Keratinocyte (primary cell): Measurements from ENCODE around the gene MGMT. TPM values are rescaled to one million over a fixed set of nuclear protein-coding genes. Genes with fewer than 3 reads are reported as not detected.
A peak's percentile ranks its signal among the peaks of the same experiment; 100 is the strongest.

Source experiments
- DNase-seq: peaks from one replicate; pipeline ENCODE4 v3.0.0-alpha.2; 2011; ENCODE audit warnings: low read depth, missing footprints, low spot score
- FAIRE-seq: peaks from 2 replicates; lab custom pipeline; 2011; peaks lifted over from hg19 to GRCh38; lab: Jason Lieb, UNC
- H2AFZ ChIP-seq: 2 replicates; pipeline ENCODE4 v1.6.0; 2012; ENCODE audit warnings: low read length, control low read depth, inconsistent platforms; ENCODE audit not compliant: control insufficient read depth
- H3K27ac ChIP-seq: 2 replicates; pipeline ENCODE4 v1.5.1; 2011; ENCODE audit warnings: low read length; ENCODE audit not compliant: control insufficient read depth, insufficient read depth
- H3K27me3 ChIP-seq: 3 replicates; pipeline ENCODE4 v1.6.0; 2011; ENCODE audit warnings: low read length; ENCODE audit not compliant: control insufficient read depth, insufficient read depth; ENCODE audit errors: extremely low read depth
- H3K36me3 ChIP-seq, 2 experiments: 2 replicates in 1 of 2; 3 replicates in 1 of 2; pipeline ENCODE4 v1.5.1; 2011; ENCODE audit warnings: low read length in 2 of 2, mild to moderate bottlenecking in 1 of 2; ENCODE audit not compliant: control insufficient read depth in 2 of 2, insufficient read depth in 2 of 2; ENCODE audit errors: extremely low read depth in 1 of 2
- H3K4me1 ChIP-seq: 3 replicates; pipeline ENCODE4 v1.5.1; 2011; ENCODE audit warnings: low read length; ENCODE audit not compliant: control insufficient read depth, insufficient read depth; ENCODE audit errors: extremely low read depth
- H3K4me2 ChIP-seq: 3 replicates; pipeline ENCODE4 v1.6.0; 2011; ENCODE audit warnings: low read depth, low read length; ENCODE audit not compliant: control insufficient read depth, insufficient read depth; ENCODE audit errors: extremely low read depth
- H3K4me3 ChIP-seq, 3 experiments: fragments of 200-600 bp in 1 of 3; sonication (generic) in 1 of 3; 2 replicates in 2 of 3; 3 replicates in 1 of 3; pipeline ENCODE4 v1.5.1; 2011 to 2016; ENCODE audit warnings: low read length in 3 of 3, mild to moderate bottlenecking in 3 of 3, control low read depth in 2 of 3, inconsistent platforms in 1 of 3, low read depth in 1 of 3, mixed read lengths in 1 of 3, mixed run types in 1 of 3, moderate library complexity in 1 of 3; ENCODE audit not compliant: control insufficient read depth in 2 of 3, insufficient read depth in 2 of 3; ENCODE audit errors: extremely low read depth in 1 of 3
- H3K79me2 ChIP-seq: 2 replicates; pipeline ENCODE4 v1.6.0; 2012; ENCODE audit warnings: low read length; ENCODE audit not compliant: control insufficient read depth, insufficient read depth
- H3K9ac ChIP-seq: 3 replicates; pipeline ENCODE4 v1.6.0; 2011; ENCODE audit warnings: low read length; ENCODE audit not compliant: control insufficient read depth, insufficient read depth; ENCODE audit errors: extremely low read depth
- H3K9me1 ChIP-seq: 3 replicates; pipeline ENCODE4 v1.6.0; 2011; ENCODE audit warnings: low read length; ENCODE audit not compliant: control insufficient read depth, insufficient read depth; ENCODE audit errors: extremely low read depth
- H3K9me3 ChIP-seq: 2 replicates; pipeline ENCODE4 v1.5.1; 2012; ENCODE audit warnings: low read depth, low read length; ENCODE audit not compliant: control insufficient read depth
- H4K20me1 ChIP-seq: 3 replicates; pipeline ENCODE4 v1.6.0; 2011; ENCODE audit warnings: low read length; ENCODE audit not compliant: control insufficient read depth, insufficient read depth; ENCODE audit errors: extremely low read depth
- EZH2 ChIP-seq: IDR thresholded peaks from one replicate; pipeline ENCODE4 v1.6.1; 2012; ENCODE audit warnings: inconsistent platforms, mild to moderate bottlenecking, low read length, moderate library complexity
- dilution Hi-C: fragments of 300-500 bp; cut with MboI; formaldehyde crosslinking; loops from one replicate; pipeline ENCODE4 v1.7.0; 2020; ENCODE audit warnings: low sequenced_read_pairs; ENCODE audit not compliant: extremely low pct_ligation_motif_present
- polyA plus RNA-seq, 5 experiments: library from polyadenylated mRNA; depleted of rRNA in 3 of 5; stranded (reverse) in 3 of 5; stranded (forward) in 1 of 5; unstranded in 1 of 5; fragments of >200 nt; gene quantifications; 1 replicate in 1 of 5; 2 replicates in 3 of 5; 3 replicates in 1 of 5; pipeline versions ENCODE4 v1.2.1 to v1.2.3, GENCODE V29; 2011 to 2012; ENCODE audit warnings: missing spikeins in 2 of 5, low read depth in 1 of 5, low replicate concordance in 1 of 5
- TF ChIP-seq, protein P1 (sequence below), 3 experiments: IDR thresholded peaks in 1 of 3; conservative IDR thresholded peaks in 1 of 3; optimal IDR thresholded peaks in 1 of 3; 2 replicates in 2 of 3; 3 replicates in 1 of 3; pipeline versions ENCODE3 to v1.5.1; 2011; ENCODE audit warnings: low read length in 3 of 3, mild to moderate bottlenecking in 3 of 3, moderate library complexity in 2 of 3, control low read depth in 1 of 3, inconsistent platforms in 1 of 3; ENCODE audit not compliant: insufficient read depth in 2 of 3; ENCODE audit errors: extremely low read depth in 1 of 3

MGMT gene
- polyA plus RNA-seq, 1 donor (not counting 4 experiments of a cell fraction or from before 2014, with no cell fraction given) = 15.2 TPM

DNA sequence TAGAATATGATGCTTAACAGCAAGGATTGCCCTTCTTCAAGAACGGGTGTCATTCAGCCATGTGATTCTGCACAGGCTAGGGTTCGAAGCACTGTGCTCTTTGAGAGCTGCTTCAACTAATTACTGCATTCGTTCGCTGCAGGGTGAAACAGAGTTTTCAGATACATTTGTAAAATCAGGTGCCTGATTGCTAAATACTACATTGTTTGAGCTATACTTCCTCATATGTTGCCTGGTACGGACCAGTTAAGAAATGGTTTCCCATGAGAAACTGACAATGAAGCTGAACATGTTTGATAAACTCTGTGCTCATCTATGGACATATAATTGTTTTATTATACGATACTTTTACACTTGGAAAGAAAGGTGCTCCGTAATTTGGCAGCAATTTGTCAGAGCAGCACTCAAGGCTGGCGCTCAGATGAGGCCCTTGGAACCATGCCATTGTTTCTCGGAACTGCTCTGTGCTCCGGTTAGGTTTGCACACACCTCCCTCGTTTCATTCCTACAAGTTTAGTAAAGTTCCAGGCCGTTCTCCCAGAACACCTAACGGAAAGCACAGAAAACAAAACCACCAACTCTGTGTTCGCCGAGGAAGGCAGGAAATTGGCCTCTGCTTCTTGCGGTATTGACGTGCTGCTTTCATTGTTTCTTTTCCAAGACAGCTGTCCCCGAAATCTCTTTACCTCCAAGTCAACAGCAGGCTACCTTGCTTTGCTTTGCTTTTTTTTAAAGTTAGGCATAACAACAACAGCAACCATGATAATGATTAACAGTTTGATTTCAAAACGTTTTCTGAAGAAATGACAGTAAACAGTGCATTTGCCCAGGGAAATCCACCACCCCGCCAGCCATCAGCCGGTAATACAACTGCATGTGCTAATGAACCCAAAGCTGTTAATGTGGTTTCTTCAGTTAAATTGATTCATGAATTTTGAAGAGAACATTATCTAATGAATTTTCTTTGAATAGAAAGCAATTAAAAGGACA is 290.2 kb downstream of the MGMT start:
- no peak for DNase-seq
- peak overlapping the region in 2 of 3 experiments; percentile 34 to 42 for H3K4me3 ChIP-seq
- dilution Hi-C loops = no loop called here

DNA sequence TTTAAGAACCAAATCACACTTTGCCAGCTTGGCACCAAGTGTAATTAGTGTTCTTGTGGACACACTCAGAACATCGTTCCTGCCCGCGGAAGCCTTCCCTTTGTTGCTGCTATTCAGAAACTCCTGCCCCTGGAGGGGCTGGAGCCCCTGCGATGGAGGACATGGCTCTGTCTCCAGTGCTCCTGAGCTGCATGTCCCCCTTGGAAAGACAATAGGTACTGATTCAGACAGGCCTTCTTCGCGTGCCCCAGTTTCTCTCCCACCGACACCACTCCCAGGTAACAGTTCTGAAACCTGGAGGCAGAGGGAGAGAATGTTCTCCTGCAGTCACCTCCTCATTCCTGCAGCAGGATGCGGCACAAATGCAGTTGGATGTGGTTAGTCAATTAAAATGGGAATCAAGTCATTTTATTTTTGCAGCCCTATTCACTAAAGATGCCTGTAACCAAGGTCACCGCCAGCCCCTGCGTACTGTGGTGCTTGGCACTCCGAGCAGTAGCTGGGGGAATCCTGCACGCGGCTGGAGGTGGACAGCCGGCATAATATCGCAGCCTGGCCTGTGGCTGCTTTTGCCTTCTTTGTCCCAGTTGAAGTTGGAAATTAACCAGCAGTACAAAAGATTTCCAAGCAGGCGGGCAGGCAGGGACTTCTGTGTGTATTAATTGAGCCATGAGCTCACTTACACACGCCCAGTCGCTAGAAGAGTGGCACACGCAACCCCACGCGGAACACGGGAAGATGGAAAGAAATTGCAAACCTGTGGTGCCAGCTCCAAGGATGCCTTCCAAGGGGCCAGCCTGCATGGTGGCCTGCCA is 291.4 kb downstream of the MGMT start:
- no peak overlapping the region for H3K4me2 ChIP-seq
- H3K27me3 ChIP-seq = no peaks in the 10 kb centered on the region
- no peak for FAIRE-seq
- no peak overlapping the region for H3K9ac ChIP-seq
- H3K4me1 ChIP-seq = no peaks in the 10 kb centered on the region
- H3K9me3 ChIP-seq = no peaks in the 10 kb centered on the region
- no peaks in the 10 kb centered on the region for H3K9me1 ChIP-seq
- H4K20me1 ChIP-seq = no peaks in the 10 kb centered on the region
- no peaks in the 10 kb centered on the region for H3K79me2 ChIP-seq
- no peak overlapping the region for H3K27ac ChIP-seq
- DNase-seq = no peak
- TF ChIP-seq EZH2 = no peak
- TF ChIP-seq, protein P1, sequence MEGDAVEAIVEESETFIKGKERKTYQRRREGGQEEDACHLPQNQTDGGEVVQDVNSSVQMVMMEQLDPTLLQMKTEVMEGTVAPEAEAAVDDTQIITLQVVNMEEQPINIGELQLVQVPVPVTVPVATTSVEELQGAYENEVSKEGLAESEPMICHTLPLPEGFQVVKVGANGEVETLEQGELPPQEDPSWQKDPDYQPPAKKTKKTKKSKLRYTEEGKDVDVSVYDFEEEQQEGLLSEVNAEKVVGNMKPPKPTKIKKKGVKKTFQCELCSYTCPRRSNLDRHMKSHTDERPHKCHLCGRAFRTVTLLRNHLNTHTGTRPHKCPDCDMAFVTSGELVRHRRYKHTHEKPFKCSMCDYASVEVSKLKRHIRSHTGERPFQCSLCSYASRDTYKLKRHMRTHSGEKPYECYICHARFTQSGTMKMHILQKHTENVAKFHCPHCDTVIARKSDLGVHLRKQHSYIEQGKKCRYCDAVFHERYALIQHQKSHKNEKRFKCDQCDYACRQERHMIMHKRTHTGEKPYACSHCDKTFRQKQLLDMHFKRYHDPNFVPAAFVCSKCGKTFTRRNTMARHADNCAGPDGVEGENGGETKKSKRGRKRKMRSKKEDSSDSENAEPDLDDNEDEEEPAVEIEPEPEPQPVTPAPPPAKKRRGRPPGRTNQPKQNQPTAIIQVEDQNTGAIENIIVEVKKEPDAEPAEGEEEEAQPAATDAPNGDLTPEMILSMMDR (optimal IDR thresholded peaks at IDR 0.05 in 1 of 3, IDR thresholded peaks at IDR 0.05 in 1 of 3, conservative IDR thresholded peaks at IDR 0.05 in 1 of 3; ENCODE audit: extremely low read depth in 1 of 3, insufficient read depth in 2 of 3, low read length in 3 of 3) = no peak
- dilution Hi-C loops = no loop called here
- H3K36me3 ChIP-seq = peaks cover 0 to 3% of the 10 kb centered on the region in 2 experiments
- no peak overlapping the region for H3K4me3 ChIP-seq
- no peak overlapping the region for H2AFZ ChIP-seq

More for the DNA sequence above, 290.2 kb downstream of the MGMT start:
- no peaks in the 10 kb centered on the region for H3K9me1 ChIP-seq
- no peak overlapping the region for H3K27ac ChIP-seq
- FAIRE-seq = no peak
- no peaks in the 10 kb centered on the region for H4K20me1 ChIP-seq
- peak overlapping the region; percentile 71 for H3K4me2 ChIP-seq
- H3K9me3 ChIP-seq = no peaks in the 10 kb centered on the region
- H3K9ac ChIP-seq = no peak overlapping the region
- peak overlapping the region; percentile 33 for H2AFZ ChIP-seq
- TF ChIP-seq EZH2 = no peak
- TF ChIP-seq, protein P1 (optimal IDR thresholded peaks at IDR 0.05 in 1 of 3, IDR thresholded peaks at IDR 0.05 in 1 of 3, conservative IDR thresholded peaks at IDR 0.05 in 1 of 3; ENCODE audit: extremely low read depth in 1 of 3, insufficient read depth in 2 of 3, low read length in 3 of 3) = no peak
- H3K27me3 ChIP-seq = no peaks in the 10 kb centered on the region
- H3K36me3 ChIP-seq = peaks cover 0 to 3% of the 10 kb centered on the region in 2 experiments
- no peaks in the 10 kb centered on the region for H3K79me2 ChIP-seq
- no peaks in the 10 kb centered on the region for H3K4me1 ChIP-seq
